Stomach (tissue), 4 donors: ENCODE measurements around the gene AFTPH.

ENCODE experiments used
- CTCF ChIP-seq, 7 experiments: fragments of 450-650 bp in 4 of 7; fragments of 200-600 bp in 3 of 7; sonication (generic) in 3 of 7; IDR thresholded peaks; one replicate each; pipeline ENCODE4 v1.5.1; 2016 to 2019; ENCODE audit warnings: antibody characterized with exemption in 7 of 7, control low read depth in 2 of 7, mild to moderate bottlenecking in 1 of 7
- POLR2A ChIP-seq, 4 donors: fragments of 450-650 bp; IDR thresholded peaks; one replicate each; pipeline ENCODE4 v1.6.1; 2016; ENCODE audit warnings: antibody characterized with exemption in 4 of 4, control low read depth in 2 of 4, mild to moderate bottlenecking in 1 of 4, moderate library complexity in 1 of 4
- POLR2AphosphoS5 ChIP-seq, 3 donors: sonication (generic); formaldehyde crosslinking; IDR thresholded peaks; one replicate each; pipeline ENCODE4 v1.6.1; 2016; ENCODE audit warnings: antibody characterized with exemption in 3 of 3

- TF ChIP-seq POLR2A (IDR thresholded peaks at IDR 0.05) (no peak), POLR2AphosphoS5 (IDR thresholded peaks at IDR 0.05) (no peak), CTCF (IDR thresholded peaks at IDR 0.05) (no peak)
Measured at GRCh38 chr2:64604155-64604554, 80.0 kb downstream of the AFTPH start.
